ENCODE measurements around the gene ARHGAP26.
"Not testable (repeated sequence)": the region's sequence is repeated elsewhere in the genome, so short reads cannot be mapped to it uniquely, and the experiment has no call there.

The ARHGAP26 gene

DNA sequence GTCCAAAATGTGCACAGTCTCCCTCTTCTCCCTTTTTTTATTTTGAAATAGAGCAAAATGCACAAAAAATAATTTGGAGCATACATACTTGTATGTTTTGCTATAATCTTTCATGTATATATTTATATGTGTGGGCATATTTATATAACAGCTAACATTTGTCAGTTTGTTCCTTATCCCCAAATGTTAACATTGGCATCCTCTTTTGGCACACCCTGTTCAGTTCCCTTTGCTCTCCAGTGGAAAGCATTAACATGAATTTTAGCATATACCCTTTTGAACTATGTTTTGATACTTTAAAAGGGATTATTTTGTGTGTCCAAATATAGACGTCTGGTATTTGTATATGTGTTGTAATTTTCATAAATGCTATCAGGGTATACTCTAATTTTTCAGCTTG, 306.2 kb downstream of the ARHGAP26 start:
- no peak for DNase-seq

DNA sequence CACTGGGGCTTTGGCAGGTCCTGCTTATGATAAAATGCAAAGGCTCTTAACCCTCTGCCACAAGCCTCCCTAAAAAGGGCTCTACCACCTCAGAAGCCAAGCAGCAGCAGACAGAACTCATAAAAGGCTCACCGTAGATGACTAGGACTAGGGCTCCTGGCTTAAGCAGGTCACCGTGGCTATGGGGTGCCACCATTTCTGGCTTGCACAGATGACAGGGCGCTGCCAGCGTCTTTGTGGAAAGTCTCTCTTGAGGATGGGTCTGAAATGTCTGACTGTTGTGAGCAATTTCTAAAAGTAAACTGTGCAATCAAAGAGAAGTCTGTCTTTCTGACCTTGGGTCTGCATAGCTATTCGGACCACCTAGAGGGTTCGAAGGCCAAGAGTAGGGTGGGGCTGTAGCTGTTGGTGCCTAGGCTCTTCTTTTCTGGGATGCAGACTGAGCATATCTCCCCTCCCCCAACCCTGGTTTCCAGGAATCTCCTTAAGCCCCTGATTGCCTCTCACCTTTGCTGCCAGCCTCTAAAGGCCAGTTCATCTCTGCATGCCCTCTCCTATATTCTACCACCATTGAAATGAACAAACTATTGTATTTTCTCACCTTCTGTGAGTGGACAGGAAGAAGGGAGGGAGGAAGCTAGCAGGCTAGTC, 307.4 kb downstream of the ARHGAP26 start:
- DNase-seq: no peak

DNA sequence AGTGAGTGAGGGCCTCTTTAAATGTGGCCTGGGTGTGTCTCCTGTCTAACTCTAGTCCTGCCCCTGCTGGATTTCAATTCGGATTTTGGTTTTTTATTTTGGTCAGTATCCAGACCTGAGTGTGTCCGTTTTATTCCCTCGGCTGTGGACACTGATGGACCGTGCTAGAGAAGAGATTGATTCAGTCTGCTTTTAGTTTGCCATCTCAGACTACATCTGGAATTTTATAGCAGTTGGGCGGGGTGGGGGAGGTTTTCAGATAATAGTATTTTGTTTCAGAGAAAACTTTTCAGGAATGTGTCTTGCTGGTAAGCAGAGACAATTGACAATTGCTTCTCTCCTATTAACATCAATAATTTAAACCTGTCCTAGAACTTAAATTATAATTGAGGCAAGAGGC, 308.1 kb downstream of the ARHGAP26 start:
- DNase-seq: no peak

DNA sequence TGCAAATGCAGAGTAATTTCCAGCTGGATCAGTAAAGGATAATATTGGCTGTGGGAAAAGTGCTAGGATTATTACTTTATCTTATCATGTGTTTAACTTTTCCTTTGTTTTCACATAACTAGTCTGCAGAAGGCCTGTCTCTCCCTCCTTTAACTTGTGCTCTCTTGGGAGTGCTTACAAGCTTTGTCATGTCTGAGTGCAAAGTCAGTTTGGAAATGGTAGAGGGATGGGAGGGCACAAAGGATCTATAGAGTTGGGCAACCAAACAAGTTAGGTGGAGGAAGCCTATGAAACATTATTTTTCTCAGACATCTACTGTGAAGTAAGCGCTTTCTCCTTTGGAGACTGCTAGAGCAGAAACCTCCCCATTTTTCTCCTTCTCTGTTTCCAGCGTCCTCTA, 308.8 kb downstream of the ARHGAP26 start:
- DNase-seq: no peak

DNA sequence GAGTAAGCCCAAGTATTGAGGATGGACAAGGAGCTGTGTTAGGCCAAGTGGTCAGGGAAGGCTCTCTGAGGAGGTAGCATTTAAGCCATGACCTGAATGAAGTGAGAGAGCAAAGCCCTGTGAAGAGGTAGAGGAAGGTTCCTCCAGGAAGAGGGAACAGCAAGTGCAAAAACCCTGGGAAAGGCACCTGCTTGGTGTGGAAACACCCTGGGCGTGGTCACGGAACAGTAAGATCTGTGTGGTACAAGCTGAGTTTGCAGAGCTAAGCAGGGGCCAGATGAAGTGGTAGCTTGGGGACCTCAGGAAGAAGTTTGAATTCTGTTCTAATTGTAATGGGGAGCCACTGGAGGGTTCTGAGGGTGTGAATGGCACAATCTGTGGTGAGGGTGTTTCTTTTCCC, 310.2 kb downstream of the ARHGAP26 start:
- DNase-seq: no peak

DNA sequence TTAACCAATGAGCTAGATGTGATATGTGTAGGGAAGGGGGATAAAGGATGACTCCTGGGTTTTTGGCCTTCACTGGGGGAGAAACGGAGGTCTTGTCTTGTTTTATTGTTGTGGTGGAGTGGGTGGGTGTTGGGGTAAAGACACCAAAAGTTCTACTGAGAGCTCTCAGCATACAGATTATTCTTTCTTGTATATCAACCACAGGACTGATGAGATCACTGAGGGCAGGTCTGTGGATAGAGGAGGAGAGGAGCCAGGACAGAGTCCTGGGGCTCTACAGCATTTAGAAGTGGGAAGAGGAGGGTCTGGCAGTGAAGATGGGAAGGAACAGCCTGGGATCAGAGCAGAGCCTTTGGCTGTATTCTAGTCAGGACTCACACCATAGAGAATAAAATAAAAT, 310.8 kb downstream of the ARHGAP26 start:
- no peak for DNase-seq

DNA sequence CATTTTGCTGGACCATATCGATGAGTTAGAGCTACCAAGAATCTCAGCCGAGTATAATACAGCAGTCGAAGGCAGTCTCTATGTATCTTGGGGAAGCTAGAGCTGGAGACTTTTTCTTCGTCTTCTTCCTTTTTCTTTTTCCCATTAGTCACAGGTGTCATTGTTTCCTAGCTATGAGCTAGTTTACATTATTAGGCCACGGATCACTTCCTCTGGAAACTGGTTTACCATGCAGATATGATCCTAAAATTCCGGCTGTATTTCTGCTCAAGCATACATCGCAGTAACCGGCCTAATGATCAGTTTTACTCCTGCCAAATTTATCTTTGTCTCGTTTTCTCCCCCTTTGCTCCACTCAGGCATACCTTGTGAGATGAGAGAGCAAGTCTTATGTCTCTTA, 312.8 kb downstream of the ARHGAP26 start:
- DNase-seq: no peak

DNA sequence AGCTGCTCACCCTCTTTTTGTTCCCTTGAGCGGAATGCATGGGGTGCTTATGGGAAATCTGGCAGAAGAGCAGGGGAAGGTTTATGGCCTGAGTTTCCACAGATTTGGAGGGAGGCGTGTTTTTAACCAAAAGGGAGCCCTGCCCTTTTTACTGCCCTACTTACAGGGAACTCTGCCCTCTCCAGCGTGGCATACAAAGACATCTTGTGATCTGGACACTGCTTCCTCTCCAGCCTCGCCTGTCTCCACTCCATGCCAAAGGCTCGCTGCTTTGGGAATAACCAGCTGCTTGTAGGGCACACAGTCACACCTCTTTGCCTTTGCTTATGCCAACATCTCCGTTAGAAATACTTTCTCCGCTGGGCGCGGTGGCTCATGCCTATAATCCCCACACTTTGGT, 314.2 kb downstream of the ARHGAP26 start:
- no peak for DNase-seq

DNA sequence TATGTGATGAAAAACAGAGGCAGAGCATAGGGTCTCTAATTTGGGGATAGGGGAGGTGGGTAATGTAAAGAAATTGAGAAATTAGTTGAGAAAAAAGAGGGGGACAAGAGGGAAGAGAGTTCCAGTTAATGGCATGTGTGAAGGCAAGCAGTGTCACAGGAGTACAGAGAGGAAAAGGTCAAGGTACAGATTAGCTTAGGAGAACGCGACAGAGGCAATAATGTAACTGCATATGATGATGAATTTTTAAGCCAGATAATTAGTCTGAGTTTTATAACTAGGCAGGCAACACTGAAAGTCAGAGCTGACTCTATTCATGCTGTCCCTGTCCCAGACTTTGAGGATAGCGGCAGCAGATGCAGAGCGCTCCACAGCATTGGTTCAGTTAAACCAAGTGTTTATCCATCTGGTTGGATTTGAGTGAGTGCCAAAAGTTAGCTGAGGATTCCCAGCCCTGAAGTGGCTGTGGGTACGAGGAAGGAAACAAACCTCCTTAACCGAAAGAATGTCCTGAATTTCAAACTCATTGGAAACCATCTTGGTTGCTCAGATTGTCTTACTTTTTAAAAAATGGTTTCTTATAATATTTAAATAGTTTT, 315.2 kb downstream of the ARHGAP26 start:
- no peak for DNase-seq

DNA sequence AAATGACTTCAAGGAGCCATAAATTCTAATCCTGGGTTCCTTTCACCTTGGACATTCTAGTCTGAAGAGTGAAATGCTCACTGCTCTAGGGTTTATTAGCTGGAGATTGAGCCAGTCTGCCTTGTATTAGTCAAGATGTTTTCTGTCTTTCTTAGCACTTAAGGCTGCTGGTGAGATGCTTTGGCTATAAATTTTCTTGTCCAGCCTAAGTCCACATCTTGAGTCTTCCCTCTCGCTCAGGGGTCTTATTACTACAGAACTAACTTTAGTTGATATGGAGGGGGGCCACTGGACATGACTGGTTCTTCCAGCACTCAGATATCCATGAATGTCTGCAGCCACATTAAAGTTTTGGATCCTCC, 316.4 kb downstream of the ARHGAP26 start:
- no peak for DNase-seq

DNA sequence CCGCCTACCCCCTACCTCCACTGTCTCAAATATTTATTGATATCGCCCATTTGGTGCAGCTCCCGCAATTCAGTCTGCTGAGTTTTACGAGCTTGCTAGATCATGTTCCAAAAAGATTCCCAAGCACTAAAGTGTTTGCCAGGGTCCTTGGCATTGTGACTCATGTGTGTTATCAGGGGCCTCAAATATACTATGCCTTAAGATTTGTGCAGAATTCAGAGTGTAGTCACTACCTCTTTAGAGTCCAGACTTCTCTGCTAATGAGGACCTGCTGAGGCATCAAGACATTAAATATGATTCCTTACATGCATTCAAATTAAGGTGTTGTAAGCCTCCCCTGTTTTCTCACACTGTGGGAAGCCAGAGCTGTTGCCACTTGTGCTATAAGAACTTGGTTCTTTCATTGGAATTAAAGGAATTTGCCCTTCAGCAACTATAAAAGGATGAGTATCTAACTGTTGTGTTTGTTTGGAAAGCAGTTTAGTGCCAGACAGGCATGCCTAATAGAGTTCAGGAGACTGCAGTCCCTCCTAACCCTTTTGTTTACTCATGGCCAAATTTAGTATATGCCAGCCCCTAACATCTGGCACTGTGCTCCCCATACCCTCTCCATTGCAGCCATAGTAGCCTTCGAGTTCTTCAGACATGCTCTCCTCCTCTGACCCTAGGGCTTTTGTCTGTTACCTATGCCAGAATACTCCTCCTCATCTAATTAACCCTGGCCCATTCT, 316.9 kb downstream of the ARHGAP26 start:
- no peak for DNase-seq

DNA sequence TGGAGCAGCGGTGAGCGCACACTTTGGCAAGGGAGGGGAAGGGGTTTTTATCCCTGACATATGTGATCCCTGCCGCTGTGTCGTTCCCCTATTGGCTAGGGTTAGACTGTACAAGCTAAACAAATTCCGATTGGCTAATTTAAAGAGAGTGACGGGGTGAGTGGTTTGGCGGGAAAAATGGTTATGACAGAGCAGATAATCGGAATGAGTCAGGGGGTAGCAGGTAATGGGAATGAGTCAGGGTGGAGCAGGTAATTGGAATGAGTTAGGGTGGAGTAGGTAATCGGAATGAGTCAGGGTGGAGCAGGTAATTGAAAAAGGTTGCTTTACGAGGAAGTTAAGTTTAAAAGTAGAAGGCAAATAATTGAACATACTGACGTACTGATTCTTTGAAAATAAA, 318.5 kb downstream of the ARHGAP26 start:
- not testable (repeated sequence) for DNase-seq

DNA sequence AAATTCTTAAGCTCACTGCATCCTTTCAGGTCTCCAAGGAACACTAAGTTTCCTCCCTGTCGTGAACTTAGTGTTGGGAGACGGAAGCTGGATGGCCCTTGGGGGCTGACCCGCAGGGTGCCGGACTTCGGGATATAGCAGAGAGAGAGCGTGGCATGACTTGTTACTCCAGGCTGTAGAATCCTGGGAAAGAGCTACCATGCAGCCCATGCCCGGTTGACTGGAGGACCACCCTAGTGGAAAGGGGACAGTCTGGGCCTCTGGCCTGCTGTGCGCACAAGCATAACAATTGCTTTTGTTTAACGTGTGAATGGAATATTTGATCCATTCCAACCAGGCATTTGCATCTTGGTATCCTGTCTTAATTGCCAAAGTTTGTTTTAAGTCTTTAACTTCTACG, 319.9 kb downstream of the ARHGAP26 start:
- DNase-seq: not testable (repeated sequence)

DNA sequence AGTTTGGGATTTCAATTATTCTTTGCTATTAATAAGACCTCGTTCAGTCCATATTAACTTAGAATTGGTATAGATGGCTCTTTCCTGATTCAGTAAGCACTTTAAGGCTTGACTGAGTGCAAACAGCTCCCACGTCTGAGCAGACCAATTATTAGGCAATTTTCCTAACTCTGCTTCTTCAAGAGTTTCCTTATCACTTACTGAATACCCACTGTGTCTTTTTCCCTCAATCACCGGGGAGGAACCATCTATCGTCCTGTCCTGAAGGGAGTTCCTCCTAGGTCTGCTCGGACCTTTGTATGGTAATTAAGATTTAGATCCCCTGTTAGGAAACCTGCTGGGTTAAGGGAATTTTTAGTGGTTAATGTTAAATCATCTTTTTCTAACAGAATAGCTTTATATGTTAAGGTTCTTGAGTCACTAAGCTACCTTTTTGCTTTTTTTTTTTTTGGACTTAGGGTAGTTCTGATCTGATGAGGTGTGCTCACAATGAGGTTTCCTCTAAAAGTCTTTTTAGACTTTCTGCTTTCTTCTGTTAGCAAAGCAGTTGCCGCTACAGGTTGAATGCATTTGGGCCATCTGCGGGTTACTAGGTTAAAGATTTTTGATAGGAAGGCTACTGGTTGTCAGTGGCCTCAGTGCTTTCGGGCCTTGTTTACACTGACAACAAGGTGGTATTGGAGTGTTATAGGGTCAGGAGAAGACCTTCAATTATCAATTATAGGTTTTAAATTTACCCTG, 322.7 kb downstream of the ARHGAP26 start:
- DNase-seq: not testable (repeated sequence)

DNA sequence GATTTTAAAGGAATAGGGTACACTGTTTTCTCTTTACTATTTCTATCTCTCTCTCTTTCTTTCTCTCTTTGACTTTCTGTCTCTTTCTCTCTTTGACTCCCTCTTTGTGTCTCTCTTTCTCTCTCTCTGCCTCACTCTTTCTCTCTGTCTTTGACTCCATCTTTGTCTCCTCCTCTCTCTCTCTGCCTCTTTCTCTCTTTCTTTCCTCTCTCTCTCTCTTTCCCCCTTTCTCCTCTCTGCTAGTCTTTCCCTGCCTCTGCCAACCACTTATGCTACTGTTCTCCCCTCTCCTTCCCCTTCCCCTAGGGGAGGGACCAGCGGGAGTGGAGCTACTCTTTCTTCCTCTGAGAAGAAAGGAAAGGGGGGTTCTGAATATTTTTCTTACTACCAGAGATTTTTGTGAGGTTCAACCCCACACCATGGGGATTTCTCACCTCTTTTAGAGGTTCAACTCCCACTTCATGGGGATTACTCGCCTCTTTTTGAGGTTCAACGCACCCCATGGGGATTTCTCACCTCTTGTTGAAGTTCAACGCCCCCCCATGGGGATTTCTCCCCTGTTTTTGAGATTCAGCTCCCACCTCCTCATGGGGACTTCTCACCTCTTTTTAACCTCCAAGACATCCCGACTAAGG, 323.4 kb downstream of the ARHGAP26 start:
- DNase-seq: no peak

DNA sequence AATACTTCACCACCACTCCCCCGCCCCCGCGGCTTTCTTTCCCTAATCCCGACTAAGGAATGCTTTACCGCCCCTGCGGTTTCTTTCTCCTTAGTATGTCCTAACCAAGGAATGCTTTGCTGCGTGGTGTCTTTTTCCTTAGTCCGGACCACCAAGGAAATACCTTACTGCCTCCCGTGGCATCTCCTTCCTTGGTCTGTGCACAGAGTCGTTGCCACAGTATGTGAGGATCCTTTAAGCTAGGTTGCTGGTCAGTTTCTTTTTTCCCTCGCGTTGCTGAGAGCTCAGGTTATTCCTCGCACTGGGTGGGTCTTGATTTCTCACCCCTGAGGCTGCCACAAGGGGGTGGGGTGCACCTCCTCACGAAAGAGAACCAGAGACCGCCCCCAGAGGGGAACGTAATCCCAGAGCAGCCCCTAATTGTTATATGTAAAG, 323.9 kb downstream of the ARHGAP26 start:
- no peak for DNase-seq

DNA sequence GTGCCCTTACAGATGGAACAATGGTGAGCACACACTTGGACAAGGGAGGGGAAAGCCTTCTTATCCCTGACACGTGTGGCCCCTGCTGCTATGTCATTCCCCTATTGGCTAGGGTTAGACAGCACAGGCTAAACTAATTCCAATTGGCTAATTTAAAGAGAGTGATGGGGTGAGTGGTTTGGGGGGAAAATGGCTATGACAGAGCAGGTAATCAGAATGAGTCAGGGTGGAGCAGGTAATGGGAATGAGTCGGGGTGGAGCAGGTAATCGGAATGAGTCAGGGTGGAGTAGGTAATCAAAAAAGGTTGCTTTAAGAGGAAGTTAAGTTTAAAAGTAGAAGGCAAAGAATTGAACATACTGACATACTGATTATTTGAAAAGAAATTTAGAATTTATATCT, 324.4 kb downstream of the ARHGAP26 start:
- DNase-seq: not testable (repeated sequence)

DNA sequence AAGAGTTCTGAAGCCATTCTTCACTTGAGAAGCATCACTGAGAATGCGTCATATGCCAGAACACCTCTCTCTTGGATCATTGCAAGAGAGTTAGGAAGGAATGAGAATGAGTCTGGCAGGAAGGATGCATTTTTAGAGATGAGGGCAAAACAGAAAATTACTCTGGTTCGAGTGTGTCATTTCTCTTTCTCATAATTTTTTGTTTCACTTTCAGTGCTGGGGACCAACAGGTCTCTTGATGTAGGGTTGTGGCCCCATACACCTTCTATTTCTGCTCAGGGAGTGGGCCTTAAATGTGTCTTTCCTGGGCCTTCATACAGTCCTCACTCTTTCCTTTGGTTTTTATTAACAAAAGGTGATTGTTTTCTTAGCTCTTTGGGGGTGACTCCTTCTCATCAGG, 330.9 kb downstream of the ARHGAP26 start:
- DNase-seq: no peak

DNA sequence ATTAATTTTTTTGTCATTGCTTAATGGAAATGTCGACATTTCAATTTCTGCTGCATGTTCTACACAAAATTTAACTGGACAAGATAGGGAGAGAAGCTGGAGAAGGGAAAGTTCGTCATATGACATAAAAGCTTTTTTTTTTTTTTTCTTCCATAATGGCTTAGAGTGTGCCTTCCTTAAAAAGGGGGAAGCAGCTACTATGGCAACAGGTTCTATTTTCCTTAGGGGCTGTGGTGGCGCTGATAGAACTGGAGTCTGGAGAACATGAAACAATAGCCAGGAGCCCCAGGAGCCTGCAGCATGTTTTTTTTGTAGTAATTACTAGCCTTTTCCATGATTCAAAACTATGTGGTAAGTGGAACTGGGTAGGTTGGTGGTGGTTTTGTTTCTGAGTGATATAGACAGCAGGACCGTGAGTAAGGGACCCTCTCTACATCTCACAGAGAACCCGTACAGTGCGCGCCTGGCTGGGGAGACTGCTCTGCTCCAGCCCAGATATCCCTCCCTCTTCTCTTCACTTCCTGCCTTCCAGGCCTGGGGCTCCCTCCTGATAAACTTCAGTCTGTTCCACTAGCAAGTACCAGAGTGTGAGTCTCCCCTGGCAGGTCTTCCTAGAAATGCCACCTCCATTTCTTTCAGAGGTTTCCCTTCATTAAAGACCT, 331.7 kb downstream of the ARHGAP26 start:
- DNase-seq: no peak

DNA sequence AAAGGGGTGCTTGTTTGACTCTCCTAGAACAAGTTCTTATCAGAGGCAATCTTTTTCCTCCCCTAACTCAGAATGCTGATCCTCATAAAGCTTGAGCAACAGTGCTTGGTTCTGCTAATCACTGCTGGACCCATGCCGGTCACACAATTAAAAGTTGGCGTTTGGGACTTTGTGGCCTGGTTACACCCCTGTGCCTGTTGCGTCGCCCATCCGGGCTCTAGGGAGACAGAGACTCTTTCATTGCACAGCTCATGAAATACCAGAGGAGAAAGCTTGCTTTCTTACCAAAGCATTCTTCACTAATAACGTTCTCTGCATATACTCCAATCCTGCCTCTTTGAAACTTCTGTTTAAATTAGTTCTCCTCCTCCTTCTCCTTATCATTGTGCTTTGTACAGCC, 332.2 kb downstream of the ARHGAP26 start:
- DNase-seq: no peak

DNA sequence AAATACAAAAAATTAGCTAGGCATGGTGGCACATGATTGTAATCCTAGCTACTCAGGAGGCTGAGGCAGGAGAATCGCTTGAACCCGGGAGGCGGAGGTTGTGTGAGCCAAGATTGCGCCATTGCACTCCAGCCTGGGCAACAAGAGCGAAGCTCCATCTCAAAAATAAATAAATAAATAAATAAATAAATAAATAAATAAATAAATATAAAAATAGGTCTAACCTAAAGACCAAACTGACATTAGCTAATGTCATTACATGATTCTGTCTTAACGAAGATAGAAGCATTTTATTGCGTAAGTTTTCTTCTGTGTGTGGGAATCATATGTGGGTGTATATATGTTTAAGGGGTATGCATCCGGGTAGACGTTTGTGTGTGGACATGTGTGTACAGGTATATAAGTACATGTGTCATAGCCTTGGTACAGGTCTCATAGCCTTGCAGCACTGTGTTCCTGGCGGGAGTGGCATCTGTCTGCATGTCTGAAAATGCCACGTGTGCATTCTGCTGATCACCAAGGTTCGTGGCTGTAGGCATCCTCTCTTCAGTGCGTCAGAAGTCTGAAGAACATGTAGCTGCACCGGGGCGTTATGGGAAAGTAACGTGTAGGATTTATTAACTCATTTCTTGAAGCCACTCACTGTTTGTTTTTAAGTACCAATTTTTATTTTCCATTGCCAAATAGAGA, 335.2 kb downstream of the ARHGAP26 start:
- no peak for DNase-seq

DNA sequence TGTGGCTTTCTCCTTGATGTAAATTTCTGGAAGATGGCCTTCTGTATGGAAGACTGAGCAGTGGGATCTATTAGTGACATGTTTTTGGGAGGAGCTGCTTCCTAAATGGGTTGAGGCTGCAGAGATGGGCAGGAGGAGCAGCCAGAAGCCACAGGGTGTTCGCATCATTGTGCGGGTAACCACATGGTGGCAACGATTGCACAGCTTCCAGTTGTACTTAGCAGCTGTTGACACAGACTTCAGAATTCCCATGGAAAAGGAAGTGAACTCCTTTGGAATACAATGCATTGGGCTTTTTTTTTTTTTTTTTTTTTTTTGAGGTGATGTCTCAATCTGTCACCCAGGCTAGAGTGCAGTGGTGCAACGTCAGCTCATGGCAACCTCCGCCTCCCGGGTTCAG, 336.0 kb downstream of the ARHGAP26 start:
- DNase-seq: peak; percentile 17
